ENCODE results near the gene ZNF593OS. TPM values are rescaled to one million over a fixed set of nuclear protein-coding genes. Genes with fewer than 3 reads are reported as not detected.

The ZNF593OS gene
- total and polyA plus RNA-seq, 2 of the 8 experiments (the other 6 are each of a cell fraction or from before 2014, with no cell fraction given): not detected

DNA sequence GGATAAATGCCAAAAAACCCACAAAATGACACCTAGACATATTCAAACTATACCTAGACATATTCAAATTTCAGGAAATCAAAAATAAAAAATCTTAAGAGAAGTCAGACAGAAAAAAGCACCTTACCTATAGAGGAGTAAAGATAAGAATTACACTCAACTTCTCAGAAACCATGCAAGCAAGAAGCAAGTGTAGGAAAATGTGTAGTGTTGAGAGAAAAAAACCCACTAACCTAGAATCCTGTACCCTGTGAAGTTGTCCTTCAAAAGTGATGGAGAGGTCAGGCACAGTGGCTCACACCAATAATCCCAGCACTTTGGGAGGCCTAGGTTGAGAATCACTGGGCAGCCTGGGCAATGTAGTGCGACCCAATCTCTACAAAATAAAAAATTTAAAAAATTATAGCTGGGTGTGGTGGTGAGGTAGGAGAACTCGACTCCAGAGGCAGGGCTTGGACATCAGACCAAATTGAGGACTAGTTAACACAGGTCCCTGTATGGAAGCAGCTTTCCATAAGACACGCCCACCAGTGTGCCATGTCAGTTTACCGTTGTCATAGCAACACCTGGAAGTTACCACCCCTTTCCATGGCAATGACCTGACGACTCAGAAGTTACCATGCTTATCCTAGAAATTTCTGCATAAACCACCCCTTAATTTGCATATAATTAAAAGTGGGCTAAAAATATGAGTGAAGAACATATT lies 39.4 kb downstream of the ZNF593OS start:
- no peak overlapping the region for H3K4ac ChIP-seq (replicated peaks; ENCODE audit: insufficient read length, low read depth, low read length)
- H3K23ac ChIP-seq (ENCODE audit: insufficient read length): no peak overlapping the region
- POLR2A ChIA-PET (ENCODE audit: partially characterized antibody): interaction anchor here (0.8 to 1.4 kb wide), 3 partner anchors 9 to 21 kb away, joined by 3 to 4 read pairs (median 3); partner anchors contain the start of gene PDIK1L
- CTCF ChIA-PET (ENCODE audit: partially characterized antibody): interaction anchor here (1.2 to 2.0 kb wide), 3 partner anchors 10 to 28 kb away, joined by 3 to 7 read pairs (median 4); no protein-coding TSS in a partner anchor
- no peak overlapping the region for H2AFZ ChIP-seq (ENCODE audit: low read length)
- no peak overlapping the region for H2AK5ac ChIP-seq (ENCODE audit: low read depth, low read length)
- H2BK120ac ChIP-seq (replicated peaks; ENCODE audit: low read depth, low read length): no peak overlapping the region
- H3K9ac ChIP-seq (replicated peaks in 1 of 4; ENCODE audit: extremely low read depth in 1 of 4, low read depth in 3 of 4, low read length in 3 of 4): no peak overlapping the region
- H2BK12ac ChIP-seq (ENCODE audit: low read depth, low read length): no peak overlapping the region
- no peak overlapping the region for H3K14ac ChIP-seq (ENCODE audit: insufficient read length)
- no peak overlapping the region for H2BK5ac ChIP-seq (ENCODE audit: low read depth, low read length)
- H3K79me1 ChIP-seq (ENCODE audit: low read depth, low read length): no peaks in the 10 kb centered on the region
- WGBS, 2 experiments (ENCODE audit: extremely low coverage in 1 of 2, insufficient coverage in 1 of 2, insufficient read length in 1 of 2, insufficient replicate concordance in 2 of 2, low coverage in 1 of 2, low lambda C conversion rate in 2 of 2, missing lambda C conversion rate in 1 of 2): 78% methylated on average over 5 of the region's 5 CpGs; no CpG with 5 or more reads in 1 of the 2 experiments
- peak; percentile 29; the same call in 1 of the 2 replicates for TF ChIP-seq RFX5 (IDR thresholded peaks at IDR 0.05; ENCODE audit: borderline replicate concordance, low read depth, low read length)
- TF ChIP-seq EZH2 (IDR thresholded peaks at IDR 0.05; ENCODE audit: low read depth, low read length, severe bottlenecking): no peak
- no peak overlapping the region for H2BK15ac ChIP-seq (ENCODE audit: low read length)
- H4K20me1 ChIP-seq (replicated peaks in 1 of 2; ENCODE audit: control insufficient read depth in 1 of 2, insufficient read depth in 2 of 2, low read length in 2 of 2): no peaks in the 10 kb centered on the region
- H3K27ac ChIP-seq (ENCODE audit: low read depth, low read length): no peak overlapping the region
- no peak overlapping the region for H4K91ac ChIP-seq (replicated peaks; ENCODE audit: insufficient read length, low read length)
- H3K4me3 ChIP-seq (ENCODE audit: extremely low read depth in 1 of 4, insufficient read depth in 2 of 4, low read depth in 3 of 4, low read length in 4 of 4): no peak overlapping the region
- H3K36me3 ChIP-seq (ENCODE audit: control insufficient read depth in 2 of 4, insufficient read depth in 4 of 4, low read length in 3 of 4): no peaks in the 10 kb centered on the region
- DNase-seq (ENCODE audit: low read depth in 1 of 2, low spot score in 2 of 2) (peak in 1 of 2 experiments; percentile 57), FAIRE-seq (no peak)
- no peak overlapping the region for H4K8ac ChIP-seq (ENCODE audit: extremely low read depth, insufficient read depth, low read length)
- H4K5ac ChIP-seq (ENCODE audit: insufficient read length, low read depth, low read length): no peak overlapping the region
- no peak overlapping the region for H2BK20ac ChIP-seq (ENCODE audit: low read length)
- no peaks in the 10 kb centered on the region for H3K27me3 ChIP-seq (replicated peaks in 1 of 4; ENCODE audit: control insufficient read depth in 3 of 4, extremely low read depth in 1 of 4, insufficient read depth in 3 of 4, low read length in 3 of 4)
- H3K18ac ChIP-seq (ENCODE audit: extremely low read depth, low read length): no peak overlapping the region
- no peaks in the 10 kb centered on the region for H3K9me3 ChIP-seq (ENCODE audit: insufficient read depth in 2 of 2, low read depth in 1 of 2, low read length in 1 of 2)
- H3K23me2 ChIP-seq (ENCODE audit: low read depth, low read length): no peaks in the 10 kb centered on the region; the same call in 1 of the 2 replicates
- no peaks in the 10 kb centered on the region for H3K4me1 ChIP-seq (replicated peaks in 1 of 4; ENCODE audit: control insufficient read depth in 3 of 4, insufficient read depth in 4 of 4, low read length in 3 of 4)
- no peak overlapping the region for H3K4me2 ChIP-seq (ENCODE audit: insufficient read depth in 1 of 2, low read depth in 2 of 2, low read length in 2 of 2)
- H3K56ac ChIP-seq (replicated peaks; ENCODE audit: insufficient read length, low read depth, low read length): no peak overlapping the region
- no peaks in the 10 kb centered on the region for H3K79me2 ChIP-seq (ENCODE audit: control insufficient read depth in 1 of 2, insufficient read depth in 2 of 2, low read length in 2 of 2)

All from H1 (cell line).